DND-41 (cell line): Measurements from ENCODE around the gene COA4.

Experiments
- EZH2 ChIP-seq: IDR thresholded peaks from 3 replicates; pipeline ENCODE4 v1.6.1; 2012; ENCODE audit warnings: borderline replicate concordance, low read depth, mild to moderate bottlenecking, moderate library complexity, low read length, inconsistent platforms; ENCODE audit not compliant: severe bottlenecking
- TF ChIP-seq, protein P1 (sequence below): IDR thresholded peaks from 2 replicates; pipeline ENCODE4 v1.5.1; 2012; ENCODE audit warnings: borderline replicate concordance, low read length, moderate library complexity, mild to moderate bottlenecking; ENCODE audit not compliant: poor library complexity, severe bottlenecking; ENCODE audit errors: extremely low read depth

DNA sequence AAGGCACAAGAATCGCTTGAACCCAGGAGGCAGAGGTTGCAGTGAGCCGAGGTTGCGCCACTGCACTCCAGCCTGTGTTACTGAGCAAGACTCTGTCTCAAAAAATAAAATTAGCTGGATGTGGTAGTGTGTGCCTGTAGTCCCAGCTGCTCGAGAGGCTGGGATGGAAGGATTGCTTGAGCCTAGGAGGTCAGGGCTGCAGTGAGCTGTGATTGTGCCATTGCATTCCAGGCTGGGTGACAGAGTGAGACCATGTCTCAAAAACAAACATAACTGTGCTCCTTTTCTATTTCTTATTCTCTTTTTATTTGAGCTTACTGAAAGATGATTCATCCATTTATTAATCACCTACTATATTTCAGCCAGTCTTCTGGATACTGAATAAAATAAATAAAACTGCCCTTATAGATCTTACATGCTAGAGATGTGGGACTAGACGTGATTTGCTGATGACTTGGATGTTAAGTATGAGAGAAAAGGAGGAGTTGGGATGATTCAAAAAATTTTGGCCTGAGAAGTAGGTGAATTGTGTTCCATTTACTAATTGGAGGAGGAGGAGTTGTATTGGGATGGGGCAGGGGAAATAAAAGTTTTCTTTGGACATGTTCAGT lies 18.2 kb upstream of the COA4 start:
- TF ChIP-seq, protein P1, sequence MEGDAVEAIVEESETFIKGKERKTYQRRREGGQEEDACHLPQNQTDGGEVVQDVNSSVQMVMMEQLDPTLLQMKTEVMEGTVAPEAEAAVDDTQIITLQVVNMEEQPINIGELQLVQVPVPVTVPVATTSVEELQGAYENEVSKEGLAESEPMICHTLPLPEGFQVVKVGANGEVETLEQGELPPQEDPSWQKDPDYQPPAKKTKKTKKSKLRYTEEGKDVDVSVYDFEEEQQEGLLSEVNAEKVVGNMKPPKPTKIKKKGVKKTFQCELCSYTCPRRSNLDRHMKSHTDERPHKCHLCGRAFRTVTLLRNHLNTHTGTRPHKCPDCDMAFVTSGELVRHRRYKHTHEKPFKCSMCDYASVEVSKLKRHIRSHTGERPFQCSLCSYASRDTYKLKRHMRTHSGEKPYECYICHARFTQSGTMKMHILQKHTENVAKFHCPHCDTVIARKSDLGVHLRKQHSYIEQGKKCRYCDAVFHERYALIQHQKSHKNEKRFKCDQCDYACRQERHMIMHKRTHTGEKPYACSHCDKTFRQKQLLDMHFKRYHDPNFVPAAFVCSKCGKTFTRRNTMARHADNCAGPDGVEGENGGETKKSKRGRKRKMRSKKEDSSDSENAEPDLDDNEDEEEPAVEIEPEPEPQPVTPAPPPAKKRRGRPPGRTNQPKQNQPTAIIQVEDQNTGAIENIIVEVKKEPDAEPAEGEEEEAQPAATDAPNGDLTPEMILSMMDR = no peak
- TF ChIP-seq EZH2 = no peak
